ENCODE data around the gene FBL.

DNA sequence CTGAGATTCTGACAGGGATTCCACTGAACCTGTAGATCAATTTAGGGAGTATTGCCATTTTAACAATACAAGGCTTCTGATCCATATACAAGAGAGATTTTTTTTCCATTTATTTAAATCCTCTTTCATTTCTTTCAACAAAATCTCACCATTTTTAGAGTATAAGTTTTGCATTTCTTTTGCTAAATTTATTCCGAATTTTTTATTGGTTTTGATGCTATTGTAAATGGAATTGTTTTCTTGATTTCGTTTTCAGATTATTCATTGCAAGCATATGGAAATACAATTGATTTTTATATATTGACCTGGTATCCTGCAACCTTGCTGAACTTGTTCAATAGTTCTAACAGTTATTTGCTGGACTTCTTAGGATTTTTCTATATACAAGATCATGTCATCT is 49.1 kb downstream of the FBL start:
- TF ChIP-seq CTCF (IDR thresholded peaks at IDR 0.05; ENCODE audit: insufficient read depth, low read length, poor library complexity, severe bottlenecking) (no peak), EZH2phosphoT487 (conservative IDR thresholded peaks at IDR 0.05; ENCODE audit: low read length) (no peak)

Measured in SU-DHL-6 (cell line).